ENCODE data around the gene ZSCAN9. TPM values are rescaled to one million over a fixed set of nuclear protein-coding genes. Genes with fewer than 3 reads are reported as not detected.

Gene ZSCAN9
- total and polyA plus RNA-seq, 9 of the 15 experiments (the other 6 are each of a cell fraction or from before 2014, with no cell fraction given), result 18.8 to 48.9 (median 28.7) TPM

GRCh38 chr6:28218312-28219248 is 6.5 kb upstream of the ZSCAN9 start (continued):
- TF ChIP-seq ZNF639 (CRISPR knock-in tag; conservative IDR thresholded peaks at IDR 0.05 in 1 of 2, IDR thresholded peaks at IDR 0.05 in 1 of 2), result peak in 1 of 2 experiments; percentile 82; a peak in 1 of 4 replicates
- peak; percentile 77 for TF ChIP-seq ETV5 (CRISPR knock-in tag; IDR thresholded peaks at IDR 0.05; ENCODE audit: low read depth)
- peak; percentile 99 for TF ChIP-seq ZNF740 (CRISPR knock-in tag; IDR thresholded peaks at IDR 0.05)
- peak in 1 of 2 experiments; percentile 100; a peak in 2 of 4 replicates for TF ChIP-seq ZNF740 (tag; IDR thresholded peaks at IDR 0.05)
- no peak for TF ChIP-seq RERE (CRISPR knock-in tag; IDR thresholded peaks at IDR 0.05; ENCODE audit: borderline replicate concordance)
- peak in 1 of 2 experiments; percentile 51; a peak in 1 of 4 replicates for TF ChIP-seq FOXA3 (CRISPR knock-in tag; conservative IDR thresholded peaks at IDR 0.05 in 1 of 2, IDR thresholded peaks at IDR 0.05 in 1 of 2)
- TF ChIP-seq ZNF134 (CRISPR knock-in tag; conservative IDR thresholded peaks at IDR 0.05), result no peak
- no peak for TF ChIP-seq ZNF561 (CRISPR knock-in tag; conservative IDR thresholded peaks at IDR 0.05)
- TF ChIP-seq ZNF449 (CRISPR knock-in tag; IDR thresholded peaks at IDR 0.05), result no peak
- TF ChIP-seq NFIC (IDR thresholded peaks at IDR 0.05), result peak; percentile 98
- no peak for TF ChIP-seq RBM17 (IDR thresholded peaks at IDR 0.05; ENCODE audit: borderline replicate concordance, low read depth, low read length)
- peak; percentile 40 for TF ChIP-seq ARID1B (IDR thresholded peaks at IDR 0.05)
- TF ChIP-seq PHTF2 (CRISPR knock-in tag; IDR thresholded peaks at IDR 0.05), result no peak
- TF ChIP-seq ELF1 (tag; IDR thresholded peaks at IDR 0.05), result peak; percentile 71
- TF ChIP-seq ATF1 (CRISPR knock-in tag; IDR thresholded peaks at IDR 0.05), result no peak
- peak; percentile 32; the same call in 1 of the 2 replicates for TF ChIP-seq ATF1 (tag; IDR thresholded peaks at IDR 0.05)
- TF ChIP-seq POU5F1 (IDR thresholded peaks at IDR 0.05; ENCODE audit: borderline replicate concordance, low read depth, low read length, partially characterized antibody), result no peak

Measured in K562 (cell line).